HepG2 (cell line): ENCODE results near the gene NOB1. TPM values are rescaled to one million over a fixed set of nuclear protein-coding genes. Genes with fewer than 3 reads are reported as not detected.

Experiments
- AHR ChIP-seq: IDR thresholded peaks from 2 replicates; pipeline ENCODE4 v1.6.1; 2018; ENCODE audit warnings: missing genetic modification reagents, missing compliant biosample characterization
- ATF7 ChIP-seq, 2 experiments: fragments of 450-650 bp in 1 of 2; sonication (generic) in 1 of 2; formaldehyde crosslinking in 1 of 2; IDR thresholded peaks; 2 replicates each; pipeline versions ENCODE4 v1.4.0 to v1.6.1; 2016 to 2020; ENCODE audit warnings: antibody characterized with exemption in 1 of 2, mild to moderate bottlenecking in 1 of 2, missing genetic modification reagents in 1 of 2
- BRCA1 ChIP-seq: sonication (generic); formaldehyde crosslinking; IDR thresholded peaks from 2 replicates; pipeline ENCODE4 v1.4.0; 2020; ENCODE audit warnings: missing genetic modification reagents
- CENPT ChIP-seq: sonication (generic); formaldehyde crosslinking; IDR thresholded peaks from 2 replicates; pipeline ENCODE4 v1.8.0; 2022; ENCODE audit warnings: low read depth, mild to moderate bottlenecking, moderate library complexity, missing genetic modification reagents
- CHCHD3 ChIP-seq: sonication (generic); formaldehyde crosslinking; IDR thresholded peaks from 2 replicates; pipeline ENCODE4 v1.8.0; 2022; ENCODE audit warnings: mild to moderate bottlenecking, missing genetic modification reagents, moderate library complexity
- MAZ ChIP-seq, 2 experiments: sonication (generic) in 1 of 2; formaldehyde crosslinking in 1 of 2; IDR thresholded peaks; 2 replicates each; pipeline versions ENCODE4 v1.5.0 to v1.6.1; 2012 to 2020; ENCODE audit warnings: low read depth in 2 of 2, mild to moderate bottlenecking in 2 of 2, borderline replicate concordance in 1 of 2, improper control_type of control experiment in 1 of 2, low read length in 1 of 2, missing genetic modification reagents in 1 of 2, moderate library complexity in 1 of 2
- MIXL1 ChIP-seq: IDR thresholded peaks from 2 replicates; pipeline ENCODE4 v1.6.1; 2016
- NFKB2 ChIP-seq: sonication (generic); formaldehyde crosslinking; IDR thresholded peaks from 2 replicates; pipeline ENCODE4 v1.4.0; 2020; ENCODE audit warnings: missing genetic modification reagents, borderline replicate concordance
- RBAK ChIP-seq: sonication (generic); formaldehyde crosslinking; IDR thresholded peaks from 2 replicates; pipeline ENCODE4 v1.5.1; 2020; ENCODE audit warnings: mild to moderate bottlenecking, missing genetic modification reagents
- RFXANK ChIP-seq: IDR thresholded peaks from 2 replicates; pipeline ENCODE4 v1.6.1; 2016
- SKI ChIP-seq: fragments of 450-650 bp; IDR thresholded peaks from one replicate; pipeline ENCODE4 v1.6.1; 2018; ENCODE audit warnings: mild to moderate bottlenecking; ENCODE audit not compliant: partially characterized antibody
- STAT5B ChIP-seq: sonication (generic); formaldehyde crosslinking; IDR thresholded peaks from 2 replicates; pipeline ENCODE4 v1.4.0; 2020; ENCODE audit warnings: missing genetic modification reagents
- TCF7 ChIP-seq: sonication (generic); IDR thresholded peaks from 2 replicates; pipeline ENCODE4 v1.6.1; 2016; ENCODE audit warnings: antibody characterized with exemption, low read depth
- ZKSCAN5 ChIP-seq: sonication (generic); formaldehyde crosslinking; IDR thresholded peaks from 2 replicates; pipeline ENCODE4 v1.5.1; 2020; ENCODE audit warnings: mild to moderate bottlenecking, missing genetic modification reagents
- ZNF224 ChIP-seq: sonication (generic); formaldehyde crosslinking; IDR thresholded peaks from 2 replicates; pipeline ENCODE4 v1.5.0; 2020; ENCODE audit warnings: mild to moderate bottlenecking, missing genetic modification reagents
- ZNF562 ChIP-seq: sonication (generic); formaldehyde crosslinking; IDR thresholded peaks from 2 replicates; pipeline ENCODE4 v1.8.0; 2022; ENCODE audit warnings: missing genetic modification reagents, borderline replicate concordance
- ZNF563 ChIP-seq: sonication (generic); formaldehyde crosslinking; IDR thresholded peaks from 2 replicates; pipeline ENCODE4 v1.8.0; 2022; ENCODE audit warnings: mild to moderate bottlenecking, moderate library complexity, missing genetic modification reagents
- ZNF737 ChIP-seq: sonication (generic); formaldehyde crosslinking; IDR thresholded peaks from 2 replicates; pipeline ENCODE4 v1.5.0; 2020; ENCODE audit warnings: missing genetic modification reagents, mild to moderate bottlenecking, borderline replicate concordance
- polyA plus RNA-seq, 8 experiments: library from polyadenylated mRNA; depleted of rRNA in 3 of 8; stranded (reverse) in 7 of 8; unstranded in 1 of 8; fragments of >200 nt; fragmentation: Illumina TruSeq in 4 of 8; extraction: Trizol in 4 of 8; gene quantifications; 2 replicates each; pipeline versions ENCODE4 v1.2.1 to v1.2.3, GENCODE V29; 2011 to 2016; ENCODE audit warnings: low read depth in 4 of 8, missing spikeins in 1 of 8, mixed read lengths in 1 of 8; ENCODE audit not compliant: insufficient read depth in 1 of 8
- total RNA-seq, 5 experiments: library from RNA; depleted of rRNA; stranded (reverse); fragments of >200 nt; fragmentation: Illumina TruSeq; extraction: Trizol; gene quantifications; 2 replicates each; pipeline ENCODE4 v1.2.3, GENCODE V29; 2016; ENCODE audit warnings: low read depth in 1 of 5
- TF ChIP-seq, protein P1 (sequence below), 2 experiments: sonication (generic) in 1 of 2; formaldehyde crosslinking in 1 of 2; IDR thresholded peaks; 2 replicates each; pipeline versions ENCODE4 v1.4.0 to v1.6.1; 2018 to 2020; ENCODE audit warnings: missing genetic modification reagents in 2 of 2, borderline replicate concordance in 1 of 2, low read depth in 1 of 2, mild to moderate bottlenecking in 1 of 2, missing biosample characterization in 1 of 2
- TF ChIP-seq, protein P2 (sequence below): sonication (generic); formaldehyde crosslinking; IDR thresholded peaks from 2 replicates; pipeline ENCODE4 v1.5.1; 2020; ENCODE audit warnings: mild to moderate bottlenecking, missing genetic modification reagents, moderate library complexity
- TF ChIP-seq, protein P3 (sequence below): sonication (generic); formaldehyde crosslinking; IDR thresholded peaks from 2 replicates; pipeline ENCODE4 v1.8.1; 2023; ENCODE audit warnings: missing genetic modification reagents, inconsistent platforms, borderline replicate concordance
- TF ChIP-seq, protein P4 (sequence below): sonication (generic); formaldehyde crosslinking; IDR thresholded peaks from 2 replicates; pipeline ENCODE4 v1.4.0; 2020; ENCODE audit warnings: missing genetic modification reagents

NOB1 gene
- total and polyA plus RNA-seq, 2 of the 13 experiments (the other 11 are each of a cell fraction or from before 2014, with no cell fraction given), result 47.1 to 162 TPM

DNA sequence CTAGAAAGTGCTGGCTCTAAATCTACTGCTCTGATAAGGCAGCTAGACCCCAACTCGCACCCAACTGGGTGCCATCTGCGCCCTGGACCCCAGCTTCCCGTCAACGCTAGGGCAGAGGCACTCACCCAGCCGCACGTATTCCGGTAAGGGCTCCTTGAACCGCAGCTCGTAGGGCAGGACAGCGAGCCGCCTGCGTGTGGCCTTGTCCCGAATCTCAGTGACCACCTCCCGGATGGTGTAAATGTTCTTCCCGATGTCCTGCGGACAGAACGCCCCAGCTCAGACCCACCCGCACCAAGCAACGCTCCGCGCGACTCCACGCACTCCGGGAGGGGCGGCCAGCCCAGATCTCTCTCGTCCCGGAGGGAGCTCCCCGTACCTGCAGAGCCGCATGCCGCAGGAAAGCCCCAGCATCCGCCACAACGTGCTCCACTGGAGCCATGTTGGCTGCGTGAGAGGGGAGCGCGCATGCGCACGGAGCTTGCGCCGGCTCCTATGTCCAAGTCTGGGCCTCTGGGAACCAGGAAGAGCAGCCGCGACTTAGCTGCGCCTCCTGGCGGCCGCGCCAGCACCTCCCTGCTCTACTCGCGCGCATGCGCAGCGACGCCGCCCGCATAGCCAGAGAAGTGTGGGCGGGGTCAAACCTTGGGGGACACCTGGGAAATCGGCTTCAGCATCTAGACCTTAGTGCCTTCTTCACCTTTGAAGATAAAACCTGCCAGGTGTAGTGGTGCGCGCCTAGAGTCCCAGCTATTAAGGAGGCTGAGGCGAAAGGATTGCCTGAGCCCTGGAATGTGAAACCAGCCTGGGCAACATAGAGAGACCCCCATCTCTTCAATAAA lies at the start of gene NOB1 (continued):
- TF ChIP-seq AHR (CRISPR knock-in tag) (peak; percentile 98; the same call in 1 of the 2 replicates), RBAK (CRISPR knock-in tag) (peak; percentile 41; the same call in 1 of the 2 replicates), ZNF737 (CRISPR knock-in tag) (0 out of 2 replicates have a peak, but pooled peaks have one; percentile 71), ZKSCAN5 (CRISPR knock-in tag) (0 out of 2 replicates have a peak, but pooled peaks have one; percentile 24), STAT5B (CRISPR knock-in tag) (peak; percentile 85; the same call in 1 of the 2 replicates), CHCHD3 (CRISPR knock-in tag) (peak; percentile 47; the same call in 1 of the 2 replicates), CENPT (CRISPR knock-in tag) (peak; percentile 93; the same call in 1 of the 2 replicates), NFKB2 (CRISPR knock-in tag) (peak; percentile 98), ZNF563 (CRISPR knock-in tag) (peak; percentile 89; the same call in 1 of the 2 replicates), BRCA1 (peak; percentile 65), MAZ (IDR thresholded peaks at IDR 0.05; ENCODE audit: borderline replicate concordance, low read depth, low read length) (no peak; the same call in 1 of the 2 replicates), MAZ (CRISPR knock-in tag; IDR thresholded peaks at IDR 0.05; ENCODE audit: low read depth) (peak; percentile 96), ZNF224 (CRISPR knock-in tag) (no peak), ZNF562 (CRISPR knock-in tag) (no peak), RFXANK (CRISPR knock-in tag) (no peak), SKI (no peak), ATF7 (IDR thresholded peaks at IDR 0.05) (no peak), ATF7 (CRISPR knock-in tag; IDR thresholded peaks at IDR 0.05) (no peak; the same call in 1 of the 2 replicates), TCF7 (no peak), MIXL1 (CRISPR knock-in tag) (peak; percentile 88; the same call in 1 of the 2 replicates)
- TF ChIP-seq, protein P1, sequence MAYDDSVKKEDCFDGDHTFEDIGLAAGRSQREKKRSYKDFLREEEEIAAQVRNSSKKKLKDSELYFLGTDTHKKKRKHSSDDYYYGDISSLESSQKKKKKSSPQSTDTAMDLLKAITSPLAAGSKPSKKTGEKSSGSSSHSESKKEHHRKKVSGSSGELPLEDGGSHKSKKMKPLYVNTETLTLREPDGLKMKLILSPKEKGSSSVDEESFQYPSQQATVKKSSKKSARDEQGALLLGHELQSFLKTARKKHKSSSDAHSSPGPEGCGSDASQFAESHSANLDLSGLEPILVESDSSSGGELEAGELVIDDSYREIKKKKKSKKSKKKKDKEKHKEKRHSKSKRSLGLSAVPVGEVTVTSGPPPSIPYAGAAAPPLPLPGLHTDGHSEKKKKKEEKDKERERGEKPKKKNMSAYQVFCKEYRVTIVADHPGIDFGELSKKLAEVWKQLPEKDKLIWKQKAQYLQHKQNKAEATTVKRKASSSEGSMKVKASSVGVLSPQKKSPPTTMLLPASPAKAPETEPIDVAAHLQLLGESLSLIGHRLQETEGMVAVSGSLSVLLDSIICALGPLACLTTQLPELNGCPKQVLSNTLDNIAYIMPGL (CRISPR knock-in tag; IDR thresholded peaks at IDR 0.05; ENCODE audit: borderline replicate concordance in 1 of 2, low read depth in 1 of 2), result peak; percentile 96 to 98
- TF ChIP-seq, protein P2, sequence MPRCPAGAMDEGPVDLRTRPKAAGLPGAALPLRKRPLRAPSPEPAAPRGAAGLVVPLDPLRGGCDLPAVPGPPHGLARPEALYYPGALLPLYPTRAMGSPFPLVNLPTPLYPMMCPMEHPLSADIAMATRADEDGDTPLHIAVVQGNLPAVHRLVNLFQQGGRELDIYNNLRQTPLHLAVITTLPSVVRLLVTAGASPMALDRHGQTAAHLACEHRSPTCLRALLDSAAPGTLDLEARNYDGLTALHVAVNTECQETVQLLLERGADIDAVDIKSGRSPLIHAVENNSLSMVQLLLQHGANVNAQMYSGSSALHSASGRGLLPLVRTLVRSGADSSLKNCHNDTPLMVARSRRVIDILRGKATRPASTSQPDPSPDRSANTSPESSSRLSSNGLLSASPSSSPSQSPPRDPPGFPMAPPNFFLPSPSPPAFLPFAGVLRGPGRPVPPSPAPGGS (CRISPR knock-in tag), result peak; percentile 95
- TF ChIP-seq, protein P3, sequence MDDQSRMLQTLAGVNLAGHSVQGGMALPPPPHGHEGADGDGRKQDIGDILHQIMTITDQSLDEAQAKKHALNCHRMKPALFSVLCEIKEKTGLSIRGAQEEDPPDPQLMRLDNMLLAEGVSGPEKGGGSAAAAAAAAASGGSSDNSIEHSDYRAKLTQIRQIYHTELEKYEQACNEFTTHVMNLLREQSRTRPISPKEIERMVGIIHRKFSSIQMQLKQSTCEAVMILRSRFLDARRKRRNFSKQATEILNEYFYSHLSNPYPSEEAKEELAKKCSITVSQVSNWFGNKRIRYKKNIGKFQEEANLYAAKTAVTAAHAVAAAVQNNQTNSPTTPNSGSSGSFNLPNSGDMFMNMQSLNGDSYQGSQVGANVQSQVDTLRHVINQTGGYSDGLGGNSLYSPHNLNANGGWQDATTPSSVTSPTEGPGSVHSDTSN, result no peak
- TF ChIP-seq, protein P4, sequence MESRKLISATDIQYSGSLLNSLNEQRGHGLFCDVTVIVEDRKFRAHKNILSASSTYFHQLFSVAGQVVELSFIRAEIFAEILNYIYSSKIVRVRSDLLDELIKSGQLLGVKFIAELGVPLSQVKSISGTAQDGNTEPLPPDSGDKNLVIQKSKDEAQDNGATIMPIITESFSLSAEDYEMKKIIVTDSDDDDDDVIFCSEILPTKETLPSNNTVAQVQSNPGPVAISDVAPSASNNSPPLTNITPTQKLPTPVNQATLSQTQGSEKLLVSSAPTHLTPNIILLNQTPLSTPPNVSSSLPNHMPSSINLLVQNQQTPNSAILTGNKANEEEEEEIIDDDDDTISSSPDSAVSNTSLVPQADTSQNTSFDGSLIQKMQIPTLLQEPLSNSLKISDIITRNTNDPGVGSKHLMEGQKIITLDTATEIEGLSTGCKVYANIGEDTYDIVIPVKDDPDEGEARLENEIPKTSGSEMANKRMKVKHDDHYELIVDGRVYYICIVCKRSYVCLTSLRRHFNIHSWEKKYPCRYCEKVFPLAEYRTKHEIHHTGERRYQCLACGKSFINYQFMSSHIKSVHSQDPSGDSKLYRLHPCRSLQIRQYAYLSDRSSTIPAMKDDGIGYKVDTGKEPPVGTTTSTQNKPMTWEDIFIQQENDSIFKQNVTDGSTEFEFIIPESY (CRISPR knock-in tag), result peak; percentile 65
